Activated CD4-positive, CD25-positive, alpha-beta regulatory T cell treated with anti-CD3 and anti-CD28 coated beads, Interleukin-2, amount 50 U/mL, for 72 hours (primary cell): Measurements from ENCODE around the gene ATG101.
"Not testable (repeated sequence)": the region's sequence is repeated elsewhere in the genome, so short reads cannot be mapped to it uniquely, and the experiment has no call there.

Source experiments
- DNase-seq: peaks from one replicate; pipeline ENCODE4 v3.0.0; 2021

The ATG101 gene

DNA sequence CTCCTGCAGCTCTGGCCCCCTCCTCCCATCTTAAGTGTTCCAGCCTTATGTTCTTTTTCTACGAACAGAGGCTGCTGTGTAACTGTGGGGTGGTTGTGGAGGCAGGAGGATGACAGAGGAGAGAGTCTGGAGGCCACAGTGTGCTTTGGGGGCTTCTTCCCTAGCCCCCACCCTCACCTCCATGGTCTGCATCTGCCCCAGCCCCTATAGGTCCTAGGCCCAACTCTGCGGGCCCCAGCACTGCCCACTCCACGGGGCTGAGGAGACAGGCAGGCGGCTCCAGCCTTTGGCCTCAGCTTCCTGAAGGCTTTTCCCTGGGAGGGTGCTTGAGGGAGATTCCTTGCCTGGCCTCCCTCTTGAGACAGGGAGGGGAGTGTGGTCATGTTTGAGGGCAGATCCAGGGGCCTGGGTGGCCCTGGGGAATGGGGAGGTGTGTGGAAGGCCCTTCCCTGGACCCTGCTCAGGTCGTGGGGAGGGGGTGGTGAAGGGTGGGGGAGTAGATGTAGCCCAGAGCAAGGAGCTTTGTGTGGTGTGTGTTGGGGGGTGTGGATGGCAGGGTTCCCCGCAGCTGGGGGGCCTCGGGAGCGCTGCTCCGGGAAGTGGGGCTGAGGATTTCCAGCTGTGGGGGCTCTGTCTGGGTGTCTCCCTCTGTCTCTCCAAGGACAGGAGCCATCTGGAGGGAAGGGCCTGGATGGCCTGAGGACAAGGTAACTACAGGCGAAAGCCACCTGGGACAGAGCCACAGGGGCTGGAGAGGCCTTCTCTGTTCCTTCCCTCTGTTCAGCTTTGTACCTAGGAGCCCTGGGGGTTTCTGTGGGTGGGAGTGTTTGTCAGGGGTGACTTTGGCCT, 10.8 kb downstream of the ATG101 start:
- no peak for DNase-seq

DNA sequence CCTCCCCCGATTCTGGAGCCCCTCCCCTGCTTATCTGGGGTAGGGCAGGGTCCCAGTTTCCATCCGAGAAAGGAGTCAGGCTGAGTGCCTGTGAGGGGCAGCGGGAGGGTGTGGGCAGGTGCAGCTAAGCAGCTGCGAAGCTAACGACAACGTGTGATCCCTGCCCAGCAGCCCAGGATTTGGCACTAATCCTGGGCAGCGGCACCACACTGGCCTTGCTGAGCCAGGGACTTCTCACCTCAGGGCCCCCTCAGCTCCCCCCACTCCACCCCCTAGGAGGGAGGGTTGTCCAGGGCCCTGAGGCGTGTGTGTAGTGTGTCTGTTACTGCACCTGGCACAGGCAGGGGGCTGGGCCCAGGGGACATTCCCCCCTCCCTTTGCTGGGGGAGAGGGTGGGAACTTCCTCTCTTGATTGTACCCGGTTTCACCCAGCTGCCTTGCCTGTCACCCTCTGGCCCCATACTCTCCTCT, 11.5 kb downstream of the ATG101 start:
- no peak for DNase-seq

DNA sequence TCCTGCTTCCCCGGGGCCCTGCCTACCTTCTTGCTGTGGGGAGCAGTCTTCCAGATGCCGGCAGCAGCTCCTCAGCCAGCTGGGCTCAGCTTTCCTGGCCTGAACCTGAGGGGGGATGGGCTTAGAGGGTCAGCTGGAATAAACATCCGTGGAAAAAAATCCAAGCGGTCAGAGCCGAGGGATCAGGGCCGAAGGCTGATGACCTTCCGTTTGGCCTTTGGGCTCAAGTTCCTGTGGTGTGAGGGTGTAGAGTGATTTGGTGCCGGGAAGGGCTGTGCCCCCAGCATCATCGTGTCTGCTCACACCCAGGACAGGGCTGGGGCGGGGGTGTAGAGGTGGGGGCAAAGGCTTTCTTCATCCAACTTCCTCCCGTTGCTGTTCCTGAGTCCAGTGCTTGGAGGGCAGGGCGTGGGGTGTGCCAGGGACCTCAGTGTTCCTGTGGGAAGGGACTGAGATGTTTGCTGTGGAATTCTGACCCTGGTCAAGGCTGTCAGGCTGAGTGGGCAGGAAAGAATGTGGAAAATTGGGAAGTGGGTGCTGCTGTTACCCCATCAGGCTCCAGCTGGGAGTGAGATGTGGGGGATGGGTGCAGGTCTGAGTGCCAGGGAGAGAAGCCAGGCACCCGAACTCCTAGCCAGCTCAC, 12.4 kb downstream of the ATG101 start:
- no peak for DNase-seq

DNA sequence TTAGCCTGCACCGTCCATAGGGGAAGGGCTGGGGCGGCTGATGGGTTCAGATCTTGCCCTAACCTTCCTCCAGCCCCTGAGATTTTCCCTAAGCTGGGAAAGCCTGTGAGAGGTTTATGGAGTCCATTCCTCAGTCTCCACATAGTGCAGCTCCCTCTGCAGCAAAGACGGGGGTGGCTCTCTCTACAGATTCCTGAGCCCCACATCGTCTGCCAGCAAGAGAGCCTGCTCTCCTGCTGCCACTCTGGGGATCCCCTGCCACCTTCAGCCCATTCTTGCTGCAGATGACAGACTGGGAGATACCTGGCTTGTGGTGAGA, 12.8 kb downstream of the ATG101 start:
- DNase-seq, result no peak

DNA sequence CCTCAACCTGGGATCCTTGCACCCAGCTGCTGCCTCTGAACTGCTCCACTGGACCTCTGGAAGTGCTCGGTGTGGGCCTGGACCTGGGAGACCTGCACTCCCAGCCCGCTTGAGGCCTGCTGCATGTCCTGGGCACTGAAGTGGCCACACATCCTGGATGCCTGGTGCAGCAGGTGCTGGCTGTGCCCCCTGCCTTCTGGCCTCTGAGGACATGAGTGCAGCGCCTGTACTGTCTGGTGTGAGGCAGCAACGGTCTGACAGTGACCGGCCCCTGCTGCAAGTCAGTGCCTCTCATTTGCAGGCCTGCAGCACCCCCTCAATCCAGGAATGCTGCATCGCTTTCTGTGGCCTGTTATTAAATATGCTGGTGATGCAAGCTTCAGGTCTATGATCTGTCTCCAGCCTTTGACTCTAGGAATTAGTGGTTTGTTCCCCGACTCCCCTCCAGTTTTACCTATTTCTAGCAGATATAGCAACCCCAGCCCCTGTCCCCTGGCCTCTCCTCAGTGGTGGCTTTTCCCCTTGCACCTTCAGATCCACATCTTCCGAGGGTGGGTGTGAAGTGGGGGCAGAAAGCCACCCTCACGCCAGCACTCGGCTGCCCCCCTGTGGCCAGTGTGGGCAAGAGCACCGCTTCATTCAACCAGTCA, 13.3 kb downstream of the ATG101 start:
- DNase-seq, result peak; percentile 71

DNA sequence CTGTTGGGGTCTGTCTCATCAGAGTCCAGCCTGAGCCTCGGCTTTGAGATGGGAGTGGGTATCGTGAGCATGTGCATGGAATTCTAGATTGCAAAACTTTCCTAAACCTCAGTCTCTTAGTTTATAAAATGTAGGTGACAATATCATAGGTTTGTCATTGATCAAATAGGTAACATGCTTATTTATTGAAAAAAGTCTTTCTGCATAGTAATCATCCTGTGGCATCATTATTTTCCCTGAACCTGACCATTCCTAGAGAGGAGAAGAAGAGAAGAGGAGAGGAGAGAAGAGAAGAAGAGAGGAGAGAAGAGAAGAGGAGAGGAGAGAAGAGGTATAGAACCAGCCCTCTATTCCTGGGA, 13.8 kb downstream of the ATG101 start:
- DNase-seq, result no peak

DNA sequence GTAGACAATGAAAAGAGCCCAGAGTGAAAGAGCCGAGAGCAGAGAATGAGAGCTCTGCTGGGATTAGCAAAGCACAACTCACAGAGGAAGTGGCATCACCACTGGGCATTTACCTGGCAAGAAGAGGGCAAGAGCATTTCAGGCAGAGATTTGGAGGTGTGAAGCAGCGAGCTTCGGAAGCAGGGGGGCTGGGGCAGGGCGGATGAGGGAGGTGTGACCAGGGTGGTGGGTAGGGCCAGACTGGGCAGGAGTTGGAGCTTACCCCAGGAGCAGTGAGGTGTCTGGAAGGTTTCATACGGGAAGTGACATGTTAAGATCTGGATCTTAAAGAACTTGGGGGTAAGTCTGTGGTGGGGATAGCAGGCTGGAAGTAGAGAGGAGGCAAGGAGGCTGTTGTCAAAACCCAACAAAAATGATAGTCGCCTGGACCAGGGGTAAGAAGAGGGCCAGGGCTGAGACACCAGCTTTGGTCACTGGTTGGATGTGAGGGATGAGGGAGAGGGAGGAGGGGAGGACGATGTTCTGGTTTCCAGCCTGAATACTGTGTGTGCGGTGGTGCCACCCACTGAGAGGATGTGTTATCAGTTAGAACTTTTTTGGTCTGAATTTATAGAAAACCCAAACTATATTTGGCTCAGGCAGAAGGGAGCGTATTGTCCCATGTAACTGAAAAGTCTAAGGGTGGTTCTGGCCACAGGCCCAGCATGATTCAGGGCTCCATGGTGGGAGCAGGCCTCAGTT, 14.9 kb downstream of the ATG101 start:
- DNase-seq, result no peak

DNA sequence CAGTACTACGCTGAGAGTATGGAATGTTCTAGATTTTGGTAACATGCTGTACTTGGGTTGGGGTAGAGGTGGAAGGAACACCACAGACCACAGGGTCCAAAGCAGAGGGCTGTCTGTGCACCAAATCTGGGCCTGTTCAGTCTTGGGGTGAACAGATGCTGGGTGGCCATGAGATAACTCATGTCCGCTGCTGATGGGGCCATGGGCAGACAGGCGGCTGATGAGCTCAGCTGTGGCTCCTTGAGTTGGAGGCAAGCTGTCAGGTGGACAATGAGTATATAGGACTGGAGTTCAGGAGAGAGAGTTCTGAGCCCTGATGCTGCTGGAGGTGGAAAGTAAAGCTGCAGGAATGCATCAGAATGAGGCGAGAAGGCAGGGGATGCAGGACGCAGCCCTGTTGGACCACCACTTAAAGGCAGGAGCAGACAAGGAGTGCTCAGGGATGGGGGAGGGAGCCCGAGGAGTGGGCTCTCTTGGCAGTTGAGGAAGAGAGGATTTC, 16.0 kb downstream of the ATG101 start:
- DNase-seq, result no peak

DNA sequence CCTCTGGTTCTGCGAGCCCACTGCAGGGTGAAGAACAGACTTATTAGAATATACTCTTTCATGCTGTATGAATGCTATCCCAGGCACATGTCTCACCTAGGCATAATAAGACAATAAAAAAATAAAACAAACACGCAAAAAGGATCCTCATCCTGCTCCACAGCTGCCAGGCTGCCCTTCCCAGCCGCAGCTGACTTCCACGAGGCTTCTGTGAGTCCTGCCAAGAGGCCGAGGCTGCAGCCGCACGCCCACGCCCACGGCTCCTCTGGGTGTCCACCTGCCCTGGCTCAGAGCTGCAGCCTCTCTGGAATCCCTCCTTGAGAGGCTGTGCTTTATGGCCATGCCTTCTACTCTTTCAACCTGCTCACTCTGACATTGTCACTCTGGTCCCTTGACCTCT, 16.6 kb downstream of the ATG101 start:
- no peak for DNase-seq

DNA sequence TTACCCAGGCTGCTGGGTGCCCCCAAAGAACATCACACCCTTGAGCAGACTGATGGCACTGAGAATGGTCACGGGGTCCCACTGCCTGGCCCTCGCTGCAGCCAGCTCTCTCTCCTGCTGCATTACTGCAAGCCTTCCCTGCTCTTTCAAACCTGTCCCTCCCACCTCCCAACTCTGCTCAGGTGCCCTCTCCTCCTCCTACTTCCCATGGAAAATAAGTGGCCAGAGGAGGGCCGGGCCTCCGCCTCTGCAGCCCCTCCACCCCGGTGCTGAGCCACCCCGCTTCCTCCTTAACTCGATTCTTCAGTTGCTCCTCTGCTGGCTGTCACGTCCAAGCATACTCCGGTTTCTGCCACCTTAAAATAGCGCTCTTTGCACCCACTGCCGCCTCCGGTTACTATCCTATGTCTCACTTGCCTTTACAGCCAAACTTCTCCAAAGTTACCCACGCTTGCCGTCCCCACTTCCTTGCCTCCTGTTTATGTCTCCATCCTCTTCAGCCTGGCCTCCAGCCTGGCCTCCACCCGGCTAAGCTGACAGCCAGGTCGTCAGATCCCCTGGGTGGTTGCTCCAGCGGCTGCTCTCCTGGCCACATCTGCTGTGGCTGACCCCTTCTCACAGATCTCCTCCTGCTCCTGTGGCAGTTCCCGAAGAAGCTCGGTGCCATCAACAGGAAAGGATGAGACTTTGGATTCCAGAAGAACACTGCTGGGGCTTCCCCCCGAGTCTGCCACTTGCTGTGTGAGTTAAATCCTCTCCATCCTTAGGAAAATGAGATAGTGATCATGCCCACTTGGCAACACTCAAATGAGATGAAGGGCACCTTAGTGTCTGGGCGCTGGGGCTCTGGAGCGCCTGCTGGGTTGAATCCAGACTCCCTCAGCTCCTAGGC, 17.4 kb downstream of the ATG101 start:
- no peak for DNase-seq

DNA sequence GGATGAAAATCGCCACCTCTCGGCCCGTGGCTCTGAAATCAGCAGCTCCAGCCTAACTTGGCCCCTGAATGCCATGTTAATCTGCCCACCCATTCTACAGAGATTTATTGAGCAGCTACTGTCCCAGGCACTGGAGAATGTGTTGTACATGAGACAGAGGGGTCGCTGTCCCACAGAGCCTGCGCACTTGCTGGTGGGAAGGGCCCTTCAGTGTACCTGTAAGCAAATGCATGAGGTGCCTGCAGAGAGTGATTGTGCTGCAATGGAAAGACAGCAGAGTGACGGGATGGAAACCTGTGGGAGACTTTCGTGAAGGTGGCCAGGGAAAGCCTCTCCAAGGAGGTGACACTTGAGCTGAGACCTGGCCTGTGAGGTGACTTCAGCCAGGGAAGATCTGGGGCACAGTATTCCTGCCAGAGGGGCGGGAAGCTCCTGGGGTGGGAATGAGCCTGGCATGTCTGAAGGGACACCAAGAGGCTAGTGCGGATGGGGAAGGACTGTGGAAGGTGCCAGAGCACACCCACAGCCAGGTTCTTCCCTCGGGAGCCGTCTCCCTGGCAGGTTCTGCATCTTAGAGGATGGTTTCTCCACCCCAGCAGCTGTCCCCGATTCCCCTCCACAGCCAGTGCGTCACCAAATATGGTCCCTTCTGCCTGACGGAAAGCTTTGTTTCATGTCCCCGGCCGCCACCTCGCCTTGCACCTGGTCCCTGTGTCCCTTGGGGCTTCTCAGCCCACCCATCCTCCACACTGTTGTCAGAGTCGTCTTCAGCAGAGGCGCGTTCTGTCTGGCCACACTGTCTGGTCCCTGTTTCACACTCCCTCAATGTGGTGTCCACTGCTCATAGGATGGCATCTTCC, 18.4 kb downstream of the ATG101 start:
- DNase-seq, result no peak

DNA sequence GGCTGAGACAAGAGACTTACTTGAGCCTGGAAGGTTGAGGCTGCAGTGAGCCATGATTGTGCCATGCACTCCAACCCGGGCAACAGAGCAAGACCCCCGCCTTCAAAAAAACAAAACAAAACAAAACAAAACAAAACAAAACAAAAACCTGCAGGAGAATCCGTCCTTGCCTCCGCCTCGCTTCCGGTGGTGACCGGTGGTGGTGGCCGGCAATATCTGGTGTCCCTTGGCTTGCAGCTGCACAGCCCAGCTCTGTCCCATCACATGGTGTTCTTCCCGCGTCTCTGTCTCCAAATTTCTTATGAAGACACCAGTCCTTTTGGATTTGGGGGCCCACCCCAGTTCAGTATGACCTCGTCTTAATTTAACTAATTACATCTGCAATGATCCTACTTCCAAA, 19.7 kb downstream of the ATG101 start:
- DNase-seq, result no peak

DNA sequence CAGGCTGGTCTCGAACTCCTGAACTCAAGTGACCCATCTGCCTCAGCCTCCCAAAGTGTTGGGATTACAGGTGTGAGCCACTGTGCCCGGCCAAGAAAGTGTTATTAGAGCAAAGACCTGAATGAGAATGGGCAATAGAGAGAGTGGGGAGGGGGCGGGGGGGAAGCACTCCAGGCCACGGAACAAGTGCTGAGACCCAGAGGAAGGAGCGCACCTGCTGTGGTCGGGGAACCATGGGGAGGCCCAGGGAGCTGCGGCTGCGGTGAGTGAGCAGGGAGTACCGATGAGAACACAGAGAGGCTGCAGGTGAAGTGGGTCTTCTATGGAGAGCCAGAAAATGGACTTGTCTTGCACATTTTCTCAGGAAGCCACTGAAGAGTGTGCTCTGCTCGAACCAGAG, 20.5 kb downstream of the ATG101 start:
- no peak for DNase-seq

DNA sequence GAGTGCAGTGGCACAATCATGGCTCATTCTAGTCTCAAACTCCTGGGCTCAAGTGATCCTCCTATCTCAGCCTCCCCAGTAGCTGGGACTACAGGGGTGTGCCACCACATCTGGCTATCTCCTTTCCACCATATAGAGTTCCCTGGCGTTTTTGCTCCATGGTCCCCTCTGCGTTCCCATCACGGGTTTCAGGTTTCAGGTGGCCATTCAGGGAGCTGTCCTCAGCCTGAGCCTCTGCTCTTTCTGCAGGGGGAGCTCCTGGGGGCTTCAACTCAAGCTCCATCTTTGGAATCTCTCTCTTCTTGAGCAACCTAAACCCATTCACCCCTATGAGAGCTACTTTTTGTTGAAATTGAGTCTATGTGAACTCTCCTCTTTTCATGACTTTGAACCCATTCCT, 21.3 kb downstream of the ATG101 start:
- no peak for DNase-seq

DNA sequence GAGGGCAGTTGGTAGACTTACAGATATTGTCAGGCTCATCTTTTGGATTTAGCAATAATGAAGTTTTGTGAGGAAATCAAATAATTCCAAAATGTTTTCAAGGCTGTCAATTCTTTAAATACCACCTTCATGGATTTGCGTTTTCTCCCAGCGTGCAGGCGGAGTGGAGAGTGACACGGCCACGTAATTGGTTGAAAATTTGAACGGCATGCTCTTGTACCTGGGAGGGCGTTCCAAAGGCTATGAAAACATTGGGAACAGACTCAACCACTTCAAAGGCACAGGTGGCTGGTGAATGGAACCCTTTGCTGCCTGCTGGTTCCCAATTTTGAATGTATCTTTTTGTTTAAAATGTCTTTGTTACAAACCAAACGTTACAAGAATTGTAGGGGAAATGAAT, 22.1 kb downstream of the ATG101 start:
- no peak for DNase-seq

DNA sequence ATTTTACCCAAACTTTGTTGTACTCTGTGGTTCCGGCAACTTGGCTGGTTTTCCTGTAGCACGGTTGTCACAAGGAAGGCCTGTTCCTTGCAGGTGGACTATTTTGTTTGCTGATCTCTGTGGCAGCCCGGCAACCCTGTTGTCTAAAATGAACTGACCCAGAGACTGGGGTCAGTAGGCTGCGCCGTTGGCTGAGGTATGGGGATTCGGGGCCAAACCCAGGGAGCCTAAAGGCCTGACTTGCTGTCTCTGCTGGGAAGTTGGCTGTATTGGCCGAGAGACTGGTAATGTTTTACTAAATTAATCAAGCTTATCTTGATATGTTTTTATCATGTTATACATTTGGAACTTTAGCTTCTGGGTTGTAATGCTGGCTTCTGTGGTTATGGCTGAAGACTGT, 23.6 kb downstream of the ATG101 start:
- DNase-seq, result no peak

DNA sequence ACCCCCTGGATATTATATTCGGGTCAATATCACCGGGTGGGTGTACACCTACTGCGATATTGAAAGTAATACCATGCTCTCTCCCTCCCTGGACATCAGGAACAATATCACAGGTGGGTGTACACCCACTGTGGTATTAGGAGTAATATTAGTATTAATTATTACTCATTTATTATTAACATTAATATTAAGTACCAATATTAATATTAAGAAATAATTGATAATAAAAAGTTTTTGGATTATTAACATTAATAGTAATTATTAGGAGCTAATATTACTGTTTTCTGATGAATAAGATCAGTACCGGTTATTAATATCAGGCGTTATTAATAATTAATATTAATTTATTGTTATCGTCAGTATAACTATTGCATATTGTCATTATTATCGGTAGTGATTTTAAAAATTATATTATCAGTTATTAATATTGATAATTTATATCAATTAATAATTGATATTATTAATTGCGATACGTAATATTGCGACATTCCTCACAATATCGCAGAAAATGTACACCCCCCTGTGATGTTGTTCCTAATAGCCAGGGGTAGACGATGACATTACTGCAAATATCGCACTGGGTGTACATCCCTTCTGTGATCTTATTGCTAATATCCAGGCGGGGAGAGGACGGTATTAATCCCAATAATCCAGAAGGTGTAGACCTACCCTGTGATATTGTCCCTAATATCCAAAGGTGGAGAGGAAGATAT, 26.7 kb downstream of the ATG101 start:
- no peak for DNase-seq

DNA sequence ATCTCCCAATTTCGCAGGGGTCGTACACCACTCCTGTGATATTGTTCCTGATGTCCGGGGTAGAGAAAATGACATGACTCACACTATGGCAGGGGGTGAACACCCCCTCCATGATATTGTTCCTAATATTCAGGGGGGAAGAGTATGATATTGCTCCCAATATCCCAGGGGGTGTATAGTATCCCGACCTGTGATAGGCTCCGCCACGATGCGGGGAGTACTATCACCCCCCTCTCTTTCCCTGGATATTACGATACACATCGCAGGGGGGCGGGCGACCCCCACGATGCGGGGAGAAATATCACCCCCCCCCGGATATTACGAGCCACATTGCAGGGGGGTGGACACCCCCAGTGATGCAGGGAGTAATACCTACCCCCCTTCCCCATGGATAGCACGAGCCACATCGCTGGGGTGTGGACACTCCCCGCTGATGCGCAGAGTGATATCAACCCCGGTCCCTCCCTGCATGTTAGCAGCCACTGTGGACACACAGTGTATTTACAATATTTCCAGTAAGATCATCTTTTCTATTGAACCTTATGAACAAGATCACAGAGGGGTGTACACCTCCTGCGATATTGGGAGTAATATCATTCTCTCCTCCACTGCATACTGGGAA, 27.4 kb downstream of the ATG101 start:
- no peak for DNase-seq

DNA sequence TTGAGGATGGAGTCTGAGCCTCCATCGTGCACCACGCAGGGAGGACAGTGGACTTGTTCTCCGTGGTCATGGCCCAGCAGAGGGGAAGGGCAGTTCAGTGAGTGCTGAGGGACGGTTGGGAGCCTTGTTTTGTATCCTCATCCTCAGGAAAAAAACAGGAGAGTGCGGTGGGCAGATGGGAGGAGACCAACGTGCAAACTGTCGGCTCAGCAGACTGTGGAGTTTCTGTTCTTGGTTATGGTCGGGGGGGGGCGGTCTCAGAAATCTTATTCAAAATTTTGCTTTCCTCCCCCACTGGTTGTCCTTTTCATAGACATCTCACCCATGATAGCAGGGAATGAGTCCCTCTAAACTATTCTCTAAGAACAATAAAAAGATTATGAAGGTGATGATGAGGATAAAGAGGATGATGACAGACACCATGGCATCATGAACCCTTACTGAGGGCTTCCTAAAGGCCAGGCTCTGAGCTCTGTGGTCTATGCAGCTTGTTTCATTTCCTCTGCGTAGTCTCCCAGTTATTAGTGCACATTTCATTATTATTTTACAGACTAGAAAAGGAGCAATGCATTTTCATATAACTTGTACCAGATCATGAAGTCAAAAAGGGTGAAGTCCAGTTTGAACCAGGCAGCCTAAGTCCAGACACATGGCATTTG, 34.8 kb downstream of the ATG101 start:
- DNase-seq, result not testable (repeated sequence)
